ENCODE results near the gene CDH13.

Gene CDH13

DNA sequence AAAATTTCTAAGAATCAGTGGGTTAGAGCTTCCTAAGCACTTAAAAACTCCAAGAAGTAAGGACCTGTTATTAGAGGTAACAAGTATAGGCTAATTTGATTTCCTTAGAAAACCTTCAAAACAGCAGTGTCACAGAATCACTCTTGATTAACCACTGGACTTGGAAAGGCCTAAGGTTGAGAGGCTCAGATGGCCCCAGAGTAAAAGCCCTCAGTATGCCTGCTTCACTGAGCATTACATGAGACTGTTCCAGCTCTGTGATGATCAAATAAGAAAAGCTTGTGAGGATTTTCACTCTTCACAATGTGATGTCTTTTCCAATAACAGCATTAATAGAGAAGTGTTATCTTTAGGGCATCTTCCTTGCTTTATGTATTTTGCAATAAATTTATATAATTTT, 671.8 kb downstream of the CDH13 start:
- Histone ChIP-seq H3K9me3 (ENCODE audit: control insufficient read depth, low read length) (no peaks in the 10 kb centered on the region), H3K4me1 (ENCODE audit: control insufficient read depth, insufficient read depth, low read length) (peaks cover 11% of the 10 kb centered on the region), H3K27me3 (replicated peaks; ENCODE audit: control insufficient read depth, insufficient read depth, low read length) (no peaks in the 10 kb centered on the region), H3K36me3 (ENCODE audit: control insufficient read depth, insufficient read depth, low read length, severe bottlenecking) (no peaks in the 10 kb centered on the region), H3K4me3 (ENCODE audit: low read length) (no peak overlapping the region), H3K9ac (ENCODE audit: low read length) (no peak overlapping the region)
- no peak for DNase-seq (ENCODE audit: low read depth)

DNA sequence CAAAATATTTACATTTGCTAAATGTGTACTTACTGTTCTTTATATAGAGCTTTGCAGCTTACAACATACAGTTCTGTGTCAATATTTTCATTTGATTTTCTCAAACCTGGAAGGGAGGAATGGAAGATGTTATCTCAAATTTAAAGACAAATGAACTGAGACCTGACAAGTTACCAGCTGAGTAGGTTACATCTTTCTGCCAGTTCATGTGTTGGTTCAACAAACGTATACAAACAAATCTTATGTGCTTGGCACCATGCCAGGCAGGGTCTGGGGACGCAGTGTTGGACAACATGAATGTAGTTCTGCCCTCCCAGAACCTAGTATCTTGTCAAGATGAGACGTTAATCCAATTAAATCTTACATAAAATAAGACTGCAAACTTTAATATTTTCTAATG, 673.6 kb downstream of the CDH13 start:
- Histone ChIP-seq H3K9ac (ENCODE audit: low read length) (no peak overlapping the region), H3K27me3 (replicated peaks; ENCODE audit: control insufficient read depth, insufficient read depth, low read length) (no peaks in the 10 kb centered on the region), H3K4me1 (ENCODE audit: control insufficient read depth, insufficient read depth, low read length) (peaks cover 11% of the 10 kb centered on the region), H3K9me3 (ENCODE audit: control insufficient read depth, low read length) (no peaks in the 10 kb centered on the region), H3K4me3 (ENCODE audit: low read length) (no peak overlapping the region), H3K36me3 (ENCODE audit: control insufficient read depth, insufficient read depth, low read length, severe bottlenecking) (no peaks in the 10 kb centered on the region)
- no peak for DNase-seq (ENCODE audit: low read depth)

DNA sequence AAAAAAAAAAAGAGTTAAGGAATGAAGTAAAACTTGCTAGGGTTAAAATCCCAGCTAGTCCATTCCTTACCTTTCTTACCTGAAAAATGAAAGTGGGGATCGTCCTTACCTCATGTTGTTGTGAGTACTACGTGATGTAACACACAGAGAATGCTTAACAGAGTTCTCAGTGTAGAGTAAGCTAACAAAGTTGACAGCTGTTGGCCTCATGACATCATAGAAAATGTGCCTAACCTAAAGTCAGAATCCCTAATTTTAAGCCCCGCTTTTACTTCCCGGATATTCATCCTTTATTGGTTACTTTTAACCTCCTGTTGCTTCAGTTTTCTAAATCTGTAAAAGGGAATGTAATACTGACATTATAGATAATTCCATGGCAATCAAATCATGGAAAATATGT, 675.2 kb downstream of the CDH13 start:
- no peaks in the 10 kb centered on the region for H3K36me3 ChIP-seq (ENCODE audit: control insufficient read depth, insufficient read depth, low read length, severe bottlenecking)
- H3K4me1 ChIP-seq (ENCODE audit: control insufficient read depth, insufficient read depth, low read length) = peaks cover 1% of the 10 kb centered on the region
- no peaks in the 10 kb centered on the region for H3K27me3 ChIP-seq (replicated peaks; ENCODE audit: control insufficient read depth, insufficient read depth, low read length)
- H3K9me3 ChIP-seq (ENCODE audit: control insufficient read depth, low read length) = no peaks in the 10 kb centered on the region
- DNase-seq (ENCODE audit: low read depth) = no peak
- no peak overlapping the region for H3K4me3 ChIP-seq (ENCODE audit: low read length)
- no peak overlapping the region for H3K9ac ChIP-seq (ENCODE audit: low read length)

DNA sequence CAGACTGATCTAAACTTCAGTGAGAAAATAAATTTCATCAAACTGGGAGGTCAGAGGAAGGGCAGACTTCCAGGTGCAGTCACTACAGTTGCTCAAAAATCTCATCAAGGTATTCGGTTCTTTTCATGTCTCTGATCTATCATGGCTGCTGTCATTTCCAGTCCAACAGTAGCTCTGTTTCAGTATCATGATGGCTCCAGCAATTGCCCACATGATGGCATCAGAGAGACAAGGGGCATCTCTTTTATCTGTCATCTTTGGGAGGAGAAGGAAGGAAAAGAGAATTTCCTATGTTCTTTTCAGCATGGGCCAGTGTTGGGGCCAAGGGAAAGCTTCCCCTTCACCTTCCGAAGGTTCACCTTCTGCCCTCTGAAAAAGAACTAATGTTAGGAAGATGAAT, 676.1 kb downstream of the CDH13 start:
- Histone ChIP-seq H3K4me3 (ENCODE audit: low read length) (no peak overlapping the region), H3K4me1 (ENCODE audit: control insufficient read depth, insufficient read depth, low read length) (no peaks in the 10 kb centered on the region), H3K9me3 (ENCODE audit: control insufficient read depth, low read length) (no peaks in the 10 kb centered on the region), H3K9ac (ENCODE audit: low read length) (no peak overlapping the region), H3K27me3 (replicated peaks; ENCODE audit: control insufficient read depth, insufficient read depth, low read length) (no peaks in the 10 kb centered on the region), H3K36me3 (ENCODE audit: control insufficient read depth, insufficient read depth, low read length, severe bottlenecking) (no peaks in the 10 kb centered on the region)
- no peak for DNase-seq (ENCODE audit: low read depth)

DNA sequence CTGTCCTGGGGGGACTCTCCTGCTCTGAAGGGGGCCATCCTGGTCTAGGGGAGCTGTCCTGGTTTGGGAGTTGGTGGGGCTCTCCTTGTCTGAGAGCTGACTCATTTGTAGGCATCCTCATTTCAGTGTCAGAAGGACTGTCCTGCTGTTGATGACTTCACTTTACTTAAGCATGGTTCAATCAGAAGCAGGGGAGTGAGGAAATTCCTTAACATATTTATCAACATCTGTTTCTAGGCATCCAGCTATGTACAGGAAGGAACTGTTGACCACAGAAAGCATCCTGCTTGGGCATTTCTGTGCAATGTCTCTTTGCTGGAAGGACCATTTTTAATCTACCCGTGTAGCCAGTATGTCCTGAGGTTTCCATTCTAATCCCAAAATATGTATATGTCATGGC, 678.3 kb downstream of the CDH13 start:
- H3K27me3 ChIP-seq (replicated peaks; ENCODE audit: control insufficient read depth, insufficient read depth, low read length) = no peaks in the 10 kb centered on the region
- peak; percentile 84 for DNase-seq (ENCODE audit: low read depth)
- no peaks in the 10 kb centered on the region for H3K9me3 ChIP-seq (ENCODE audit: control insufficient read depth, low read length)
- no peak overlapping the region for H3K4me3 ChIP-seq (ENCODE audit: low read length)
- no peaks in the 10 kb centered on the region for H3K4me1 ChIP-seq (ENCODE audit: control insufficient read depth, insufficient read depth, low read length)
- no peaks in the 10 kb centered on the region for H3K36me3 ChIP-seq (ENCODE audit: control insufficient read depth, insufficient read depth, low read length, severe bottlenecking)
- H3K9ac ChIP-seq (ENCODE audit: low read length) = no peak overlapping the region

DNA sequence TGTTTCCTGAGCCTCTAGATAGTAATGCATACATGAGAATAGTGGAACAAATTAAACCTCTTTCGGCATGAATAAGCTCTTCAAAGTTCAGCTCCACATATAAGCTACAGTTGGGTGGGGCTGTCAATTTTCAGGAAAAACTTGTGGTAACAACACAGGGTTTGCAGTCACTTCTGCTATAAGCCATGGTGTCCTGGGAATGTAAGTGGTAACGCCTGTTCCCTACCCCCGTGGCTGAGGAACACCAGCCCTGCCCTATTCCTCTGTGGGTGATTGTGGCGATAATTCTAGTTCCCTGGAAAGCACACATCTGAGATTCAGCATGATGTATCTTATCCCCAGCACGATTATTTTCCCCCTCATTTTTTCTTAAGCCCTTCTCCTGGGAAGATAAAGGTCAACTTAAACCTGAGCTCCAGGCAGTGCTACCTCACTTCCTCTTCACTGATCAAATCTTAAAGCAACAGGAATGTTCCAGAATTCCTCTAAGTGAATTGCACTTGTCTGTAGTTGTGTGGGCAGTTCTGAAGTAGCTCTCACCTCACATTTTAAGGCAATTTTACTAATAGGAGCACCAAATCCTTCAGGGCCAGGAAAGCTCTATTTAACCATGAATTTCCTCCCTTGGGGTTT, 680.3 kb downstream of the CDH13 start:
- no peaks in the 10 kb centered on the region for H3K36me3 ChIP-seq (ENCODE audit: control insufficient read depth, insufficient read depth, low read length, severe bottlenecking)
- no peak for DNase-seq (ENCODE audit: low read depth)
- H3K27me3 ChIP-seq (replicated peaks; ENCODE audit: control insufficient read depth, insufficient read depth, low read length) = no peaks in the 10 kb centered on the region
- no peaks in the 10 kb centered on the region for H3K9me3 ChIP-seq (ENCODE audit: control insufficient read depth, low read length)
- no peak overlapping the region for H3K9ac ChIP-seq (ENCODE audit: low read length)
- H3K4me1 ChIP-seq (ENCODE audit: control insufficient read depth, insufficient read depth, low read length) = no peaks in the 10 kb centered on the region
- no peak overlapping the region for H3K4me3 ChIP-seq (ENCODE audit: low read length)

DNA sequence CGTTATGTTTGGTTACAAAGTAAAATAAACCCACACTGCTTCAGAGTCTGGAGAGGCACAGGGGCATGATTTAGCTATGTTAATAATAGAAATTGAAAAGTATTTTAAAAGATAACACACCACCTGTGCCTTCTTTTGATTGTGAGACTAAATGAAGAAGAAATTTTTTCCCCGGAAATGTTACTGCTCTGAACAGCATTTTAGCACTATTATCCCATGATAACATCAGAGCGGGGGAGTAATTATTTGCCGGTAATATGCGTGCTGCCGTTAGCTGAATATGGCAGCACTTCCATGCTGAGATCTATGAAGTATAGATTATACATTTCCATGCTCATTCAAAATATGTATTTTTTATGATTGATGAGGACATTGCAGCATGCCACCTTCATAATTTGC, 680.8 kb downstream of the CDH13 start:
- Histone ChIP-seq H3K4me1 (ENCODE audit: control insufficient read depth, insufficient read depth, low read length) (no peaks in the 10 kb centered on the region), H3K27me3 (replicated peaks; ENCODE audit: control insufficient read depth, insufficient read depth, low read length) (no peaks in the 10 kb centered on the region), H3K9me3 (ENCODE audit: control insufficient read depth, low read length) (no peaks in the 10 kb centered on the region), H3K36me3 (ENCODE audit: control insufficient read depth, insufficient read depth, low read length, severe bottlenecking) (no peaks in the 10 kb centered on the region), H3K4me3 (ENCODE audit: low read length) (no peak overlapping the region), H3K9ac (ENCODE audit: low read length) (no peak overlapping the region)
- no peak for DNase-seq (ENCODE audit: low read depth)

DNA sequence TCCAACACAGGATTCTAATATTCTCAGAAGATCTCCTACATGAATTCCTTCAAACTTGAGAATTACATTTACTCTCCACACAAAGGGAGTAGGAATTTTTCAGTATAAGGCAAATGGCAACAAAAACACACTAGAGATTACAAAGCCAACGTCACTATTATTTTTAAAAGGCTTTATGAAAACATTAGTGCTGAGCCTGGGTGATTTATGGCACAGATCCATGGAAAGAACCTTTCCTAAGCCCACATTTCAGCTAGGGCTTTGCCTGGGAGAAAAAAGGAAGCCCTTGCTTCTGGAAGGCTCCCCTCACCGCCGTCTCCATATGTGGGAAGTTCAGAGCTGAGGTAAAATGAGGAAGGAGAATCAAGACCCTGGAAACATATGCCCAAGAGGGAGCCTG, 681.6 kb downstream of the CDH13 start:
- no peak overlapping the region for H3K9ac ChIP-seq (ENCODE audit: low read length)
- no peaks in the 10 kb centered on the region for H3K36me3 ChIP-seq (ENCODE audit: control insufficient read depth, insufficient read depth, low read length, severe bottlenecking)
- no peaks in the 10 kb centered on the region for H3K4me1 ChIP-seq (ENCODE audit: control insufficient read depth, insufficient read depth, low read length)
- no peak overlapping the region for H3K4me3 ChIP-seq (ENCODE audit: low read length)
- DNase-seq (ENCODE audit: low read depth) = no peak
- no peaks in the 10 kb centered on the region for H3K9me3 ChIP-seq (ENCODE audit: control insufficient read depth, low read length)
- H3K27me3 ChIP-seq (replicated peaks; ENCODE audit: control insufficient read depth, insufficient read depth, low read length) = no peaks in the 10 kb centered on the region

DNA sequence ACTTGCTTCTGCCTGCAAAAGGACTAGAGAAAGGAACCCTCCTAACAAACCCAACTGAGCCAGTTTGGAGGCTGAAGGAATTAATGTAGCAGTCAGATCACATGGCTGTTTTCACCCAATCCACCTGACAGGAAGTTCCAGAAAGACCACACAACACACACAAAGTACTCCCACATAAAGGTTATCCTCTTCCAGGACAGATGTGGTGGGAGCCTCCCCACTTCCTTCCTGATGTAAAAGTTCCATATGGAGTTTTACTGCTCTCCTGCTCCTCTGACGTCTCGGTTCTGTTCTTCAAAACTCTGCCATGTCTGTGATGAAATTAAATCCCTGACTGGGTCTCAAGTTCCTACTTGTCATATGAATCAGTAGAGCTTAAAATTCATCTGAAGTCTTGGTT, 684.0 kb downstream of the CDH13 start:
- no peak overlapping the region for H3K9ac ChIP-seq (ENCODE audit: low read length)
- H3K4me3 ChIP-seq (ENCODE audit: low read length) = no peak overlapping the region
- H3K4me1 ChIP-seq (ENCODE audit: control insufficient read depth, insufficient read depth, low read length) = no peaks in the 10 kb centered on the region
- DNase-seq (ENCODE audit: low read depth) = no peak
- no peaks in the 10 kb centered on the region for H3K9me3 ChIP-seq (ENCODE audit: control insufficient read depth, low read length)
- H3K36me3 ChIP-seq (ENCODE audit: control insufficient read depth, insufficient read depth, low read length, severe bottlenecking) = no peaks in the 10 kb centered on the region
- H3K27me3 ChIP-seq (replicated peaks; ENCODE audit: control insufficient read depth, insufficient read depth, low read length) = no peaks in the 10 kb centered on the region

DNA sequence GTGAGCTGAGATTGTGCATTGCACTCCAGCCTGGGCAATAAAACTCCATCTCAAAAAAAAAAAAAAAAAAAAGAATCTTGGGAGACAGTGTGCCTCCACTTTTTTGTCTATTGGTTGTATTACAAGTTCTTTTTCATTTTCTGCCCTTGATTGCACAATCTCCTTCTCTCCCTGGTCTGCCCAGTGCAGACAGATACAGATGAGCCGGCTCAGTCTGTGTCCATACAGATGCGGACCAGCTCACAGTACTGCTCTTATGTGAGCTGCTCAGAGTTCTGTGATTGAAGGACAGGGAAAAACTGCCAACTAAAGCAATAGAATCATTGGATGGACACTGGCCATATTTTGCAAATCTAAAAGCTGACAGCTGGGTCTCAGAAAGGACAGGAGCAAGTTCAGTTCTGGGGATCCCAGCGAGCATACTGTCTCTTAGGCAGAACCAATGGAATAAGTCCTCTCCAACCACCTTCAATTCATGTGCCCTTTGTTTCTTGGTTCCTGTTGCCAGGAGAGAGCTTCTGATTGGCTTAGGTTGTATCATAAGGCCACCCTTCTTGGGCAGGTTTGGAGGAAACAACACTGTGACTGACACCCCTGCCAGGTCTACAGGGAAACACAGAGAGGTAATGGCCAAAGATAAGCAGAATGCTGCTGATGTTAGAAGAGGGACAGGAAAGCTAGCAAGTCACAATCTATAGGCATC, 685.4 kb downstream of the CDH13 start:
- Histone ChIP-seq H3K27me3 (replicated peaks; ENCODE audit: control insufficient read depth, insufficient read depth, low read length) (no peaks in the 10 kb centered on the region), H3K9ac (ENCODE audit: low read length) (no peak overlapping the region), H3K36me3 (ENCODE audit: control insufficient read depth, insufficient read depth, low read length, severe bottlenecking) (no peaks in the 10 kb centered on the region), H3K9me3 (ENCODE audit: control insufficient read depth, low read length) (no peaks in the 10 kb centered on the region), H3K4me3 (ENCODE audit: low read length) (no peak overlapping the region), H3K4me1 (ENCODE audit: control insufficient read depth, insufficient read depth, low read length) (no peaks in the 10 kb centered on the region)
- no peak for DNase-seq (ENCODE audit: low read depth)

DNA sequence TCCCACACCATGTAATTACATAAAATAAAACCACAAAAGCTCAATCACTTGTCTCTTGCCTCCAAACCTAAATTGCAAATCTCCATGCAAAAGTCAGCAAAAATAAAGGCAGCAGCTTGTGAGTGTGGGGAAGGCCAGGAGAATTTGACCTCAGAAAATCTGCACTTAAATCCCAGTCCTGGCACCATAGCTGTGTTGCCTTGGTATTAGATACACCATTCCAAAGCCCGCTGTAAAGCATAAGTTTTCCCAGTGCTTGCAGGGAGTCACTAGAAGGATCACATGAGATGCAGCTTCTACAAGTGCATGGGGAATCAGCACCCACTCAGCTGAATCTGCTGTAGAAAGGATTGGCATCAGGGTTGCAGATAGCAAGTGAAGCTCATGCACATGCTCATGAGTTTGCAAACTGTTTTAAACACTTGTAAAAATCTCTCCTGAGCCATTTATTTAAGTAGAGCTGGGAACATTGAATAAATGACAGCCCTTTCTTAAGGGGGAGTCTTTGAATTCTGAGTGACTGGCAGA, 686.0 kb downstream of the CDH13 start:
- Histone ChIP-seq H3K4me3 (ENCODE audit: low read length) (no peak overlapping the region), H3K4me1 (ENCODE audit: control insufficient read depth, insufficient read depth, low read length) (no peaks in the 10 kb centered on the region), H3K27me3 (replicated peaks; ENCODE audit: control insufficient read depth, insufficient read depth, low read length) (no peaks in the 10 kb centered on the region), H3K36me3 (ENCODE audit: control insufficient read depth, insufficient read depth, low read length, severe bottlenecking) (no peaks in the 10 kb centered on the region), H3K9me3 (ENCODE audit: control insufficient read depth, low read length) (no peaks in the 10 kb centered on the region), H3K9ac (ENCODE audit: low read length) (no peak overlapping the region)
- DNase-seq (ENCODE audit: low read depth) = no peak

Measured in adipocyte (in vitro differentiated cells).